Endodermal cell (in vitro differentiated cells): ENCODE measurements around the gene PSMB2. TPM values are rescaled to one million over a fixed set of nuclear protein-coding genes. Genes with fewer than 3 reads are reported as not detected.
"Not testable (repeated sequence)": the region's sequence is repeated elsewhere in the genome, so short reads cannot be mapped to it uniquely, and the experiment has no call there.

Source experiments
- DNase-seq: peaks from one replicate; pipeline ENCODE4 v3.0.0-alpha.2; 2017
- H3K27ac ChIP-seq: 2 replicates; pipeline ENCODE4 v1.5.1; 2013; ENCODE audit warnings: mild to moderate bottlenecking, low read depth, low read length, moderate library complexity
- H3K27me3 ChIP-seq: 2 replicates; pipeline ENCODE4 v1.6.1; 2013; ENCODE audit warnings: mild to moderate bottlenecking, low read length, moderate library complexity; ENCODE audit not compliant: insufficient read depth, control insufficient read depth, poor library complexity, severe bottlenecking
- H3K36me3 ChIP-seq: 2 replicates; pipeline ENCODE4 v1.7.0; 2013; ENCODE audit warnings: mild to moderate bottlenecking, low read length, moderate library complexity; ENCODE audit not compliant: control insufficient read depth, insufficient read depth
- H3K4me1 ChIP-seq: one replicate; pipeline ENCODE4 v1.7.0; 2013; ENCODE audit warnings: low read length; ENCODE audit not compliant: control insufficient read depth, insufficient read depth
- H3K4me3 ChIP-seq: 2 replicates; pipeline ENCODE4 v1.5.1; 2013; ENCODE audit warnings: mild to moderate bottlenecking, low read length, moderate library complexity
- H3K9ac ChIP-seq: 2 replicates; pipeline ENCODE4 v1.6.1; 2013; ENCODE audit warnings: mild to moderate bottlenecking, low read length, moderate library complexity; ENCODE audit not compliant: poor library complexity, severe bottlenecking; ENCODE audit errors: extremely low read depth
- H3K9me3 ChIP-seq: 2 replicates; pipeline ENCODE4 v1.6.1; 2013; ENCODE audit warnings: mild to moderate bottlenecking, low read length, moderate library complexity; ENCODE audit not compliant: control insufficient read depth
- H3K27ac Mint-ChIP-seq: 2 replicates; pipeline ENCODE4 v1.8.0; 2020; ENCODE audit warnings: mixed read lengths
- H3K27me3 Mint-ChIP-seq: 2 replicates; pipeline ENCODE4 v1.8.0; 2021; ENCODE audit warnings: mild to moderate bottlenecking, mixed read lengths; ENCODE audit not compliant: insufficient read depth
- H3K36me3 Mint-ChIP-seq: 2 replicates; pipeline ENCODE4 v1.8.0; 2020; ENCODE audit warnings: low read depth, mixed read lengths
- H3K4me1 Mint-ChIP-seq: 2 replicates; pipeline ENCODE4 v1.8.0; 2020; ENCODE audit warnings: mixed read lengths
- H3K4me3 Mint-ChIP-seq: 2 replicates; pipeline ENCODE4 v1.8.0; 2020; ENCODE audit warnings: mild to moderate bottlenecking, moderate library complexity, mixed read lengths
- H3K9me3 Mint-ChIP-seq: 2 replicates; pipeline ENCODE4 v1.8.0; 2020; ENCODE audit warnings: mild to moderate bottlenecking, mixed read lengths
- CTCF ChIP-seq: fragments of 200-600 bp; sonication (generic); conservative IDR thresholded peaks from 2 replicates; pipeline ENCODE4 v1.5.0; 2021; ENCODE audit warnings: antibody characterized with exemption, mild to moderate bottlenecking
- WGBS, 2 experiments: methylation state at CpG; one replicate each; pipeline versions ENCODE4 v1.1.5 to v1.1.7; 2013; ENCODE audit warnings: missing lambda C conversion rate in 2 of 2, mixed read lengths in 1 of 2; ENCODE audit not compliant: insufficient coverage in 1 of 2, insufficient read length in 1 of 2; 5-methylcytosine and 5-hydroxymethylcytosine counted together
- total RNA-seq, 2 donors: library from RNA; stranded (reverse); fragmentation: NEBNext Ultra II Directional in 1 of 2; extraction: Animal tissue kit (Norgen Biotek cat#: 25700) in 1 of 2; gene quantifications; 2 replicates in 1 of 2; 3 replicates in 1 of 2; pipeline ENCODE4 v1.2.1, GENCODE V29; 2021

PSMB2 gene
- total RNA-seq, 2 donors from 2014 or later = 66.0 to 71.3 TPM

GRCh38 chr1:35588197-35588910 lies 53.0 kb downstream of the PSMB2 start:
- TF ChIP-seq CTCF = no peak
- Histone ChIP-seq H3K9me3 (no peaks in the 10 kb centered on the region), H3K27me3 (no peaks in the 10 kb centered on the region), H3K27ac (no peak overlapping the region), H3K4me3 (no peak overlapping the region), H3K4me1 (no peaks in the 10 kb centered on the region), H3K9ac (no peak overlapping the region), H3K36me3 (no peaks in the 10 kb centered on the region)
- H3K9me3 Mint-ChIP-seq = no peaks in the 10 kb centered on the region
- no peaks in the 10 kb centered on the region for H3K36me3 Mint-ChIP-seq
- DNase-seq = no peak
- H3K27ac Mint-ChIP-seq = no peak overlapping the region
- 79 to 84% methylated on average over 16 to 21 of the region's 21 CpGs for WGBS, 2 experiments
- H3K27me3 Mint-ChIP-seq = peaks cover 4% of the 10 kb centered on the region
- H3K4me3 Mint-ChIP-seq = no peak overlapping the region
- H3K4me1 Mint-ChIP-seq = peaks cover 4% of the 10 kb centered on the region

DNA sequence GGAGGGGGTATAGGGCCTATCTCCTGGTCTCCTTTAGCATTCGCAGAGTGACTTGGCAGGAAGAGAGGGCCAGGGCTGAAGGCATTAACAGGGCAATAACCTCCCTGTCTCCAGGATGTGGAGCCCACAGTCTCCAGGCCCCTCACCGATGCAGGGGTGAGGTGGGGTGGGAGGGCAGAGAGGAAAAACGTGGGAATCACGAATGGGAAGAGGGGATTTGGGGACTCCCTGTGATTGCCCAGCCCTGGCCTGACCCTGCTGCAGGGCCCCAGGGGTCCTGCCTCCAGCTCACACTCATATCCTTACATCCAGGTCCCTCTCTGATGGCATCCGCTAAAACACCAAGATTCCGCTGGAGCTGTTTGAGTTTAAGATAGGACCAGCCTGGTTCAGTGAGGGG lies 53.6 kb downstream of the PSMB2 start:
- Histone ChIP-seq H3K9ac (no peak overlapping the region), H3K27ac (no peak overlapping the region), H3K4me3 (no peak overlapping the region), H3K27me3 (no peaks in the 10 kb centered on the region), H3K4me1 (no peaks in the 10 kb centered on the region), H3K36me3 (no peaks in the 10 kb centered on the region), H3K9me3 (no peaks in the 10 kb centered on the region)
- Mint-ChIP-seq H3K4me3 (no peak overlapping the region), H3K36me3 (no peaks in the 10 kb centered on the region), H3K4me1 (peaks cover 4% of the 10 kb centered on the region), H3K9me3 (no peaks in the 10 kb centered on the region), H3K27ac (no peak overlapping the region), H3K27me3 (peaks cover 4% of the 10 kb centered on the region)
- no peak for TF ChIP-seq CTCF
- 86 to 93% methylated on average over 2 to 6 of the region's 6 CpGs for WGBS, 2 experiments
- peak; percentile 42 for DNase-seq

DNA sequence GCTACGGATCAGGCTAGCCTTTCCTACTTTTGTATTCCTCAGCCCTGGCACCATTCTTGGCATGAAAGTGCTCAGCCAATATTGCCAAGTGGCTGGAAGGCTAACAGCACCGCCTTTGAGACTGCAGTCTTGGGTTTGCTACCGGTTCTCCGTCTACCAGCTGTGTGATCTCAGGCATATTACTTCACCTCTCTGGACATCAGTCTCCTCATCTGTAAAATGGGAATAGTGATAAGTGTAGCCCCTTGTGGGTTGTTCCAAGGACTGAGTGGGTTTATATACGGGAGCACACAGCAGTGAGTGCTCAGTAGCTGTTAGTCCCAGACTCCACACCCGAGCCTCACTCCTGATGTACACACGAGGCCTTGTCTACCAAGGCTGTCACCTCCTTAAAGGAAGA lies 54.5 kb downstream of the PSMB2 start:
- peaks cover 4% of the 10 kb centered on the region for H3K27me3 Mint-ChIP-seq
- H3K36me3 Mint-ChIP-seq = no peaks in the 10 kb centered on the region
- H3K27ac ChIP-seq = no peak overlapping the region
- no peaks in the 10 kb centered on the region for H3K4me1 ChIP-seq
- H3K4me3 ChIP-seq = no peak overlapping the region
- H3K27ac Mint-ChIP-seq = no peak overlapping the region
- H3K4me1 Mint-ChIP-seq = peaks cover 4% of the 10 kb centered on the region
- H3K9ac ChIP-seq = no peak overlapping the region
- 91% methylated on average over 7 of the region's 7 CpGs for whole genome bisulfite sequencing, 2 experiments
- DNase-seq = no peak
- no peaks in the 10 kb centered on the region for H3K9me3 ChIP-seq
- no peak for TF ChIP-seq CTCF
- no peaks in the 10 kb centered on the region for H3K27me3 ChIP-seq
- no peaks in the 10 kb centered on the region for H3K36me3 ChIP-seq
- no peak overlapping the region for H3K4me3 Mint-ChIP-seq
- no peaks in the 10 kb centered on the region for H3K9me3 Mint-ChIP-seq

- not testable (repeated sequence) for H3K36me3 ChIP-seq, H3K4me1 ChIP-seq, H3K27me3 Mint-ChIP-seq, H3K4me1 Mint-ChIP-seq, H3K9me3 Mint-ChIP-seq, H3K9ac ChIP-seq, DNase-seq, H3K9me3 ChIP-seq, H3K4me3 Mint-ChIP-seq, H3K27ac ChIP-seq, H3K27me3 ChIP-seq, H3K4me3 ChIP-seq, H3K27ac Mint-ChIP-seq, H3K36me3 Mint-ChIP-seq
- 94% methylated on average over 1 of the region's 1 CpG; no CpG with 5 or more reads in 1 of the 2 experiments for WGBS, 2 experiments
These were observed 55.5 kb downstream of the PSMB2 start for GRCh38 chr1:35585805-35586204.
